GM15510 (cell line): Measurements from ENCODE around the gene CRHR2.

ENCODE experiments used
- POLR2A ChIP-seq: IDR thresholded peaks from 3 replicates; pipeline ENCODE4 v1.6.1; 2011; ENCODE audit warnings: borderline replicate concordance; ENCODE audit not compliant: insufficient read length; ENCODE audit errors: extremely low read depth

CRHR2 gene

DNA sequence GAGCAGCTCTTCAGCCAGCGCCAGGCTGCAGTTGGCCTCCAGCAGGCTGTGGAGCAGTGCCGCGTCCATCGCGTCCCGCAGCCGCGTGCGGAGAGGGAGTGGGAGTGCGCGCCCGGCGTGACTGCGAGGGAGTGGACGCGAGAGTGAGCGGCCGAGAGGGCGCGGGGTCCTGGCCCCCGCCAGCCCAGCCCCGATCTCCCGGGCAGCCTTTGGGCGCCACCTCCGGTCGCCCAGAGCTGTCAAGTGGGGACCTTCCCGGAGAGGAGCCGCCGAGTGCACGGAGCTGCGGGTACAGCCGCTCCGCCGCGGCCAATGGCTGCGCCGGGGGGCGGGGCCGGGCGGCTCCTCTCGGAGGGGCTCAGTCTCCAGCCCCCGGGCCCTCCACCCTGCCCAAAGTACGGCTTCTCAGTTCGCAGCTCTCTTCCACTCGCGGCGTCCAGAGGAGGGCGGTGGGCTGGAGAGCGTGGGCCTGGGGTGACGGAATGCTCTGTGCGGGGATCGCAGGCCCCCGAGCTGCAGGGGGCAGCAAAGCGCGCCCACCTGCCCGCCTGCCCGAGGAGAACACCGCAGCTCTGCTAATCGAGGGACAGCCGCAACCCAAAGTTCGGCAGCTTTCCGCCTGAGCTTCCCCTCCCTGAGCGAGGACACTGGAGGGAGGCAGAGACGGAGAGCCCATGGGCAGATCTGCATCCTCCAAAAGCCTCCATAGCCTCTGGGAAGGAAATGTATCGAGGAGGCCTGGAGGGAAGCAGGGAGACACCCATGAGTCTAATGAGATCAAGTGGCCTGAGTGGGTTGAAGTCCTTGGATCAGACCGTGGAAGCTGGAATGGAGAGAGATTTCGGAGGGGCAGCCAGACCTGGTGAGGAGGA is at the start of gene CRHR2:
TSS of gene CRHR2 (minus strand) at position 245 of the 872 bp plus-strand sequence. CDS start at position 69, 176 bp downstream.
- no peak for TF ChIP-seq POLR2A

DNA sequence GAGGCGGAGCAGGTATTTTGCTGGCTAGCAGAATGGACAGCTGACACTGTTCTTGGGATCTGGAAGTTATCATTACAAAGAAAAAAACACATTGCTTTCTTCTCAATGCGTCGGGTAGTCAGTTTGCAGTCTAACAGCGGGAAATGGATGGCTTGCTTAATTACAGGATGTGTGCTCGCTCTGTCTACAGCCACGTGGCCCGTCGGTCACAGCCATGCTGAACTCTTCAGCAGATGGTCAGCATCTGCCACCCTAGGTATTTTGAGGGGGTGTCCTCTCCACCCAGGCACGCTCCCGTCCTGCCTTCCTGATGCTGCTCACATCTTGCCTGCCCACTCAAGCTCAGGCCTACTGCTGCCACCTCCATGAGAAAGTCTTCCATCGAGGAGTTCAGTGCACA is 49.3 kb upstream of the CRHR2 start:
- no peak for TF ChIP-seq POLR2A

DNA sequence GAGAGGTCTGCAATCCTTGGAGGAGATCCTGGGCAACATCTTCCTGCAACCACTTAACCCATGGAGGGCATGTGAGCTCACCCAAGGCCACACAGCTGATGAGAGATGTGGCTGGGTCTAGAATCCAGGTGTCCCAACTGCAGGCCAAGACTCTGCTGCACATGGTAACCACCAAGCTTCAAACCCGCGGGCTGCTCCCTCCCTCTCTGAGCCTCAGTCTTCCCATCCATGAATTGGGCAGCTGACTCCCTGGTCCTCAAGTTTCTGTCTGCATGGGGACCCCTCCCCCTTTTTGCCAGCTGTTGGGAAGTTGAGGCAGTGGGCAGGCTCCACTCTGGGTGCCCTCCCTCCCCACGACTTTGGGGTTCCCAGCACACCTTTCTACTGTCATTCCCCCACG is 48.7 kb upstream of the CRHR2 start:
- TF ChIP-seq POLR2A = no peak

DNA sequence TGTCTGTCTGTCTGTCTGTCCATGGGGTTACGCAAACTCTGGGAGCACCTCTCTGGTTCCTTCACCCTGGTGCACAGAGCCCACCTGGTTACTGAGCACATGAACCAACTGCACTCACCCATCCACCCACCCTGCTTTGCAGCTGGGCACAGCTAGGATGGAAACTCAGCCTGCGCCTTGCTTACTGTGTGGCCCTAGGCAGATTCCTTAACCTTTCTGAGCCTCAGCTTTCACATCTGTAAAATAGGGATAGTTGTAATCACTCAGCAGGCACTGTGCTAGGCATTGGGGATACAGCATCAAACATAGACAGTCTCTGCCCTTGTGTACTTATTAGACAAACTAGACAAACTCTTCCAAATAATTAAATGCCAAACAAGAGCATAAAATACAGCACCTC is 47.8 kb upstream of the CRHR2 start:
- TF ChIP-seq POLR2A = no peak

DNA sequence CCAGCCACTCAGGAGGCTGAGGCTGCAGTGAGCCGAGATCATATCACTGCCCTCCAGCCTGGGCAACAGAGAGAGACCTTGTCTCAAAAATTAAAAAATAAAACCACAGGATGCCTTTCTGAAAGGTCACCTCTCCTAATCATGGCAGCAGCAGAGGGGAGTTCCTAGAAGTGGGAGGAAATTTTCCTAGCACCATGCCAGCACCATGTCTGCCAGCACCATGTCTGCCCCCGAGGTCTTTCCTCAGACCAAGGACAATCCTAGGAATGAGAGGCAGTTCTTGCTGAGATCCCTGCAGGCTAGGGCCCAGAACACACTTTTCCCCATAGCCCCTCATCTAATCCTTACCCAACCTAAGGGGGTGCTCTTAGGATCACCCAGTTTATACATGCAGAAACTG is 47.4 kb upstream of the CRHR2 start:
- TF ChIP-seq POLR2A = no peak

DNA sequence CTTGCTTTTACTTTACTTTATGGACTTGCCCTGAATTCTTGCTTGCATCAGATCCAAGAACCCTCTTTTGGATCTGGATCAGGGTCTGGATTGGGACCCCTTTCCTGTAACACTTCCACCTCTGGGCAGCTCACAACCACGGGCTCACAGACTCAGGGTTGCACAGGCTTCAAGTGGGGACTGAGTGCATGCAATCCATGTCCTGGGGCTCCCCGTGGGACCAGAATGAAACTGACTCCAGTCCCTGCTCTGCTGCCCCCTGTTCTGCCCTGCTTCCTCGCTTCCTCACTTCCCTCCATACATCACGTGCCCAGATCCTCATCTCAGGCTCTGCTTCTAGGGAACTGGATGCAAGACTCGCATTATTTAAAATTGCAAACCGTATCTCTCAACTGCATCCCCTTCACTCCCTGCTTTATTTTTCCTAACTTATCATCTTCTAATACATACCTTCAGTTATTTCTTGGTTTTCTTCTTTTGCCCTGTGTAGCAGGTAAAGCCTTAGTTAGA is 46.4 kb upstream of the CRHR2 start:
- TF ChIP-seq POLR2A = no peak

DNA sequence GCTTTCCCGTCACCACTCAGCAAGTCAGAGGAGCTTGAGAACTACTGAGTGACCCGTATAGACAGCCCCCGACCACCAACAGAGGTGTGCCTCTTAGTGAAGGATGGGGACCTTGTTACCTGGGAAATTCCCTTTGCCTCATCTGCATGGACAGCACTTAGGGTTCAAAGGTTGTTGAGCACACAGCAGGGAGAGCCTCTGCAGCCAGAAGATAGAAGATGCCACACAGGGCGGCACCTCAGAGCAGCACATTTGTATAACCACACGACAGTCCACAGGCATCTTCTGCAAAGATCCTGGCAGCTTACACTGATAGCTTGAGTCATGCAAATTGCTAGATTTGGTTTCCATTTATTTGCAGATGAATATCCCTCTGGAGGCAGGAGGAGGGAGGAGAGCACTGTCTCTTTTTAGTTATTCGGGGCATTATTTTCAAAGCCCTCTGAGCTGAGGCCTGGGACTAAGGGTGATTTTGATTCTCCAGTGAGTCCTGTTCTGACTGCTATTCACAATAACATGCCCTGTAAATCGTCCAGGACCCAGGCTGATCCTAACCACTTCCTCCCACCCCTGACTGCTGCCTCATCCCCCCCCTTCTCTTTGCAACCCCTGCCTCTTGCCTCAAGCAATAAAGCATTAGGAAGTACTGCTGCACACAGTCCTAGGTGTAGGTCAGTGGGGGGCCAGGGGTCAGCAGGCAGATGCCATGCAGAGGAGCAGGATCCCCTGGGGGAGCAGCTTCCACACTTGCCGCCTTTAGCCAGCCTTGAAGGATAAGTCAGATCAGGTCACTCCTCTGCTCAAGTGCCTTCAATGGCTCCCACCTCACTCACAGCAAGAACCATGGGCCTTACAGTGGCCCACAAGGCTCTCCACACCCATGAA is 45.0 kb upstream of the CRHR2 start:
- TF ChIP-seq POLR2A = no peak

DNA sequence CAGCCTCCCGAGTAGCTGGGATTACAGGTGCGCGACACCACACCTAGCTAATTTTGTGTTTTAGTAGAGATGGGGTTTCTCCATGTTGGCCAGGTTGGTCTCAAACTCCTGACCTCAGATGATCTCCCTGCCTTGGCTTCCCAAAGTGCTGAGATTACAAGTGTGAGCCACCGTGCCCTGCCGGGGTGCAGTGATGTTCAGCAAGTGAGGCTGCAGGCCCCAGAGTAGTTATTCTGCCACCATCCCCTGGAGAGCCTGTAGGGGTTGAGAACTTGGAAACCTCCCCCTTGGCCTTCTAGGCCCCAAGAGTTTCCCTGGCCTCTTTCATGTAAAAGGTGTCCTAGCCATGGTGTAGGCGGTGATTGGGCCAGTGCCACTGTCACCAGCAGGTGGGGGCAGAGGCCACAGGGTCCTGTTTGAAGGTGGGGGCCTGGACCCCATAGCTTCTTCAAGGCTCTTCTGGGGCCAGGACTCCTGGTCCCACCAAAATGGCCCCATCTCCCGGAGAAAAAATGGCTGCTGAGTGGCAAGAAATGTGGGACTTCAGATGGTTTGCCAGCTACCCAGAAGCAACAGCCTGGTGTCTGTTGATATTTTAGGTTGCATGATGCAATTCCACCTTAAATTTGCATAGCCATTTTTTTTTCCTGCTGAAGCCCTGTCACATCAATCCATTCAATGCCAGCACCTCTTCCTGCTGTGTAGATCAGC is 44.2 kb upstream of the CRHR2 start:
- no peak for TF ChIP-seq POLR2A

DNA sequence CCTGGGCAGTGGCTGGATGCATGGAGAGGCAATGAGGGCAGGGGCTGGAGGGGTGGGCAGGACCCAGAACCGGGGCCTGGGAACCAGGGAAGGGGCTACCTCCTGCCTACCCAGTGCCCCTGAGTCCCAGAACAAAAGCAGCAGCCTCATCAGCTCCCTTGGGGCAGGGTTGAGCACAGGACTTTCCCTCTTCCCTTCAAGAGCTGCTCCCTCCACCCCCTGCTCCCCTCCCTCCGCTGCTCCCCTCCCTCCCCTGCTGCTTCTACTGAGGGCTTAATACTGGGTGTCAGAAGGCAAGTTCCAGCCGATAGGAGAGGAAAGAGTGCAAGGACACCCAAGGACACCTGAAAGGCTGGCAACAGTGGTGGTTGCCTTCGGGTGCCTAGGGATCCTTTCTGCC is 41.5 kb upstream of the CRHR2 start:
- no peak for TF ChIP-seq POLR2A

DNA sequence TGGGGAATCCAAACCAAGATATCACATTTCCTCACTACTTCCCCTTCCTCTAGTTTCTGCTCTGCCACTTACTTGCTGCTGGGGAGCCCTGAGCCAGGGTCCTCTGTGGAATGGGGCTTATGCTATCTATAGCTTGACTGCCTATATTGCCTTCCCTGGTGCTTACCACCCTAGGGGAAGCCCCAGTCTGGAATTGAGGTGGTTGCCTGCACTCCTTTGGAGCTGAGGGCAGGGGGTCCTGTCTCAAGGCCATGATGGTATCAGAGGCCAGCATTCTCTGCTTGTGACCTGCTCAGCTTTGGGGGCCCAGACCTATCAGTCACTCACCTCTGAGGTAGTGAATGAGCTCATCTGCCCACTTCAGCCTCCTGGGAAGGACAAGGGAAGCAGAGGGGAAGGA is 40.4 kb upstream of the CRHR2 start:
- no peak for TF ChIP-seq POLR2A

DNA sequence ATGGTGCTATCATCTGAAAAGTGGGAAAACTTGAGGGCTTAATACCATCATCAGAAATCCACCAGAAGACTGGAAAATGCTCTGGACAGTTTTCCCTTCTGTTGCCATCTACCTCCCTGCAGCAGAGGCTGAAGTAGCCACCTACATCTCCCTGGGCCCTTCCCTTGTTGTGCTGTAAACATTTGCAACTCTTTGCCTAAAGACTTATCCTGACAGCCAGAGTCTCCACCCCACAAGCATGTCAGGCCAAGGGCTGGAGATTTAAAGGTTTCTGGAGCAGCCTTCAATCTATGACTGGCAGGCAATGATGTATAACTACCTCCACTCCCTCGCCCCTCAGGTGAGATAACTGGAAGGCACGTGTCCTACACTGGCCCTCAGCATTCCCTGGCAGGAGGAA is 39.9 kb upstream of the CRHR2 start:
- TF ChIP-seq POLR2A = no peak

DNA sequence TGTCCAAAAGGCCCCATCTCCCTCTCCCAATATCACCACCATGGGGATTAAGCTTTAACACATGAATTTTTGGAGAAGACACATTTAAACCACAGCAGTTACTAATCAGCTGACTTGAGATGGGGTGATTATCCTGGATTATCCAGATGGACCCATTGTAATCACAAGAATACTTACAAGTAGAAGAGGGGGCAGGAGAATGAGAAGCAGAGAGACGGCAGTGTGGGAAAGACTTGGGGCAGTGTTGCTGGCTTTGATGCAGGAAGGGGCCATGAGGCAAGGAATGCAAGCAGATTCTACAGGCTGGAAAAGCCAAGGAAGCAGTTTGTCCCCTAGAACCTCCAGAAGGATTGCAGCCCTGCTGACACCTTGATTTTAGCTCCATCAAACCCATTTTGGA is 39.0 kb upstream of the CRHR2 start:
- no peak for TF ChIP-seq POLR2A

DNA sequence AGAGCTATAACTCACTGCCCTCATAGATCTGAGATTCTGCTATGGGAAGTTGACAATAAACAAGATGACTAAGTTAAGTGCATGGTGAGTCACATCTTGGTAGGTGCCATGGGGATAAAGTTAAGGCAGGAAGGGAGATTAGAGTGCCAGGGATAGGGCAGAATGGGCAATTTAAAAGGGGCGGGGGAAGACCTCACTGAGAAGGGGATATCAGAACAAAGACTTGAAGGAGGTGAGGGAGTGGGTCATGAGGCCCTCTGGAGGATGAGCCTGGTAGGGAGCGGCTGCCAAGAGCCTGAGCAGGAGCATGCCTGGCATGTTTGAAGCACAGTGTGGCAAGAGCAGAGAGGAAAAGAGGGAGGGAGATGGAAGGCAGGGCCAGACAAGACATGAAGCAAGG is 34.9 kb upstream of the CRHR2 start:
- no peak for TF ChIP-seq POLR2A

DNA sequence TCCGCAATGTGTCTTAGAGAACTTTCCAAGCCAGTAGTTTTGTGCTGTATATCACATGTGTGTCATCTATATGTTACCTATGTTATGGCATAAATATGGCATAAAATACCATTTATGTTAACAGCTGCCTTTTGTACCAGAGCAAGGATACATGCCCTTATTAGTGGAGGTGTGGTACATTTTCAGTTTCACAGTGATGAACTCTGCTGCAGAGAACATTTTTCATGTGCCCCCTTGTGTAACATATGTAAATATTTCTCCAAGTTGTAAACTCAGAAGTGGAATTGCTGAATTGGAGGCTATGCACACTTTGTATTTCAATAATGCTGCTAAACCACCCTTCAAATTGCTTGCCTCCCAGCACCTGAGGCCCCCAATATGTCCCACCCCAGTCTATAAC is 31.9 kb upstream of the CRHR2 start:
- TF ChIP-seq POLR2A = no peak

DNA sequence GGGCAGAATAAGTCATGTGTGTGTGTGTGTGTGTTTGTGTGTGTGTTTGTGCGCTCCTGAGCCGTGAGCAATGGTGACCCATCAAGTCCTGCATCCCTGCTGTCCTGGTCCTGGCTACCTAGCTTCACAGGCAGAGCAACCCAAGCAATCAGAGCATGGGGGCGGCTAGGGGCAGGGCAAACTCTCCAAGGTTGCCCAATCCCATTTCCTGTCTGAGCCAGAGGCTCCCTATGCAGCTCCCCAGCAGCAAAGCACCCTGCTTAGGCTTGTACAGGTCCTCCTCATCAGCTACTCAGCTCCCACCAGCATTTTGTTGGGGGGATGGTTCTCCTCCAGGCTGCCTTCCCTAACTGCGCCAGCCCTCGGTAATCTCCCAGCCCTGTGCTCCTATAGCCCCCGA is 31.1 kb upstream of the CRHR2 start:
- no peak for TF ChIP-seq POLR2A
